Adipocyte (in vitro differentiated cells): ENCODE data around the gene SELP.

Experiments used
- DNase-seq: peaks from one replicate; pipeline ENCODE4 v3.0.0-alpha.2; 2015; ENCODE audit warnings: low read depth
- H3K27me3 ChIP-seq: replicated peaks from 2 replicates; pipeline ENCODE4 v1.7.0; 2013; ENCODE audit warnings: mild to moderate bottlenecking, low read length, moderate library complexity; ENCODE audit not compliant: control insufficient read depth, insufficient read depth
- H3K36me3 ChIP-seq: 2 replicates; pipeline ENCODE4 v1.7.0; 2013; ENCODE audit warnings: low read length, mild to moderate bottlenecking, moderate library complexity; ENCODE audit not compliant: control insufficient read depth, insufficient read depth, severe bottlenecking
- H3K4me1 ChIP-seq: 2 replicates; pipeline ENCODE4 v1.7.0; 2013; ENCODE audit warnings: mild to moderate bottlenecking, low read length, moderate library complexity; ENCODE audit not compliant: control insufficient read depth, insufficient read depth
- H3K4me3 ChIP-seq: 2 replicates; pipeline ENCODE4 v1.7.0; 2013; ENCODE audit warnings: mild to moderate bottlenecking, low read length, moderate library complexity
- H3K9ac ChIP-seq: 2 replicates; pipeline ENCODE4 v1.7.0; 2013; ENCODE audit warnings: mild to moderate bottlenecking, low read length, moderate library complexity
- H3K9me3 ChIP-seq: 2 replicates; pipeline ENCODE4 v1.7.0; 2013; ENCODE audit warnings: mild to moderate bottlenecking, low read length, moderate library complexity; ENCODE audit not compliant: control insufficient read depth

SELP gene

DNA sequence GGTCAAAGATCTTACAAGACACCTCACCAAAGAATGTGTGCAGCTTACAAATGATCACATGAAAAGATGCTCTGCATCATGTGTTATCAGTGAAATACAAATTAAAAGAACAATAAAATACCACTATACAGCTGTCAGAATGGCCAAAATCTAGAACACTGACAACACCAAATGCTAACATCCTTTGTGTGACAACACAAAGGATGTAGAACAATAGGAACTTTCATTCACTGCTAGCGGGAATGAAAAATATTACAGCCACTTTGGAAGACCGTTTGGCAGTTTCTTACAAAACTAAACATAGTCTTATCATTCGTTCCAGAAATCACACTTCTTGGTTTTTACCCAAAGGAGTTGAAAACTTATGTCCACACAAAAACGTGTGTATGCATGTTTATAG, 20.6 kb upstream of the SELP start:
- Histone ChIP-seq H3K36me3 (no peaks in the 10 kb centered on the region), H3K4me1 (no peaks in the 10 kb centered on the region), H3K27me3 (peaks cover 3% of the 10 kb centered on the region), H3K9me3 (no peaks in the 10 kb centered on the region), H3K4me3 (no peak overlapping the region), H3K9ac (no peak overlapping the region)
- DNase-seq, result no peak

- Histone ChIP-seq H3K9me3 (no peaks in the 10 kb centered on the region), H3K4me1 (no peaks in the 10 kb centered on the region), H3K36me3 (no peaks in the 10 kb centered on the region), H3K4me3 (no peak overlapping the region), H3K27me3 (peaks cover 3% of the 10 kb centered on the region), H3K9ac (no peak overlapping the region)
- no peak for DNase-seq
These were observed 18.8 kb upstream of the SELP start for GRCh38 chr1:169648709-169649108.

GRCh38 chr1:169648187-169648586, 18.3 kb upstream of the SELP start:
- DNase-seq, result no peak
- H3K36me3 ChIP-seq, result no peaks in the 10 kb centered on the region
- peaks cover 3% of the 10 kb centered on the region for H3K27me3 ChIP-seq
- no peaks in the 10 kb centered on the region for H3K9me3 ChIP-seq
- no peak overlapping the region for H3K4me3 ChIP-seq
- H3K4me1 ChIP-seq, result no peaks in the 10 kb centered on the region
- no peak overlapping the region for H3K9ac ChIP-seq

DNA sequence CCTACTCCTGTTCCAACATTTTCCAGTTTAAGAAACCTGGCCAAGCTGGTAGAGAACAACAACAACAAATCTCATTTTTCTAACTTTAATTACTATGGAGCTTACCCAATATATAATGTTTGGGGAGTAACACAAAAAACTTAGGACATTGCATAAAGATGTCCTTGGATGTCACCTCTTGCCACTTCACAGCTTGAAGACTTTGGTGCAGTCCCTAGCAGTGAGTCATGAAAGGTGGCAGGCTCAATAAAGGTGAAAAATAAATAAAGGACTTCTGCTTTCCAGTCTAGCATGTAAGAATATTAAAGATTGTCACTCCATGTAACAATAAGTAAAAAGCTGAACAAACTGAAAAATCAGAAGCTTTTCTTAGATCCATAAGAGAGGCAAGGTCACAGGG, 17.6 kb upstream of the SELP start:
- no peak overlapping the region for H3K9ac ChIP-seq
- DNase-seq, result no peak
- H3K9me3 ChIP-seq, result no peaks in the 10 kb centered on the region
- H3K4me3 ChIP-seq, result no peak overlapping the region
- H3K36me3 ChIP-seq, result no peaks in the 10 kb centered on the region
- no peaks in the 10 kb centered on the region for H3K4me1 ChIP-seq
- H3K27me3 ChIP-seq, result peaks cover 3% of the 10 kb centered on the region

GRCh38 chr1:169644297-169644696, 14.4 kb upstream of the SELP start:
- no peaks in the 10 kb centered on the region for H3K36me3 ChIP-seq
- no peaks in the 10 kb centered on the region for H3K27me3 ChIP-seq
- H3K9ac ChIP-seq, result no peak overlapping the region
- H3K9me3 ChIP-seq, result no peaks in the 10 kb centered on the region
- no peaks in the 10 kb centered on the region for H3K4me1 ChIP-seq
- no peak for DNase-seq
- no peak overlapping the region for H3K4me3 ChIP-seq

GRCh38 chr1:169634877-169635276, 5.0 kb upstream of the SELP start:
- Histone ChIP-seq H3K9ac (no peak overlapping the region), H3K4me1 (no peaks in the 10 kb centered on the region), H3K9me3 (peaks cover 35% of the 10 kb centered on the region), H3K36me3 (no peaks in the 10 kb centered on the region), H3K4me3 (no peak overlapping the region), H3K27me3 (no peaks in the 10 kb centered on the region)
- no peak for DNase-seq

GRCh38 chr1:169634145-169634544, 4.2 kb upstream of the SELP start:
- H3K4me3 ChIP-seq, result no peak overlapping the region
- DNase-seq, result no peak
- no peaks in the 10 kb centered on the region for H3K4me1 ChIP-seq
- peaks cover 35% of the 10 kb centered on the region for H3K9me3 ChIP-seq
- no peaks in the 10 kb centered on the region for H3K36me3 ChIP-seq
- no peaks in the 10 kb centered on the region for H3K27me3 ChIP-seq
- H3K9ac ChIP-seq, result no peak overlapping the region

DNA sequence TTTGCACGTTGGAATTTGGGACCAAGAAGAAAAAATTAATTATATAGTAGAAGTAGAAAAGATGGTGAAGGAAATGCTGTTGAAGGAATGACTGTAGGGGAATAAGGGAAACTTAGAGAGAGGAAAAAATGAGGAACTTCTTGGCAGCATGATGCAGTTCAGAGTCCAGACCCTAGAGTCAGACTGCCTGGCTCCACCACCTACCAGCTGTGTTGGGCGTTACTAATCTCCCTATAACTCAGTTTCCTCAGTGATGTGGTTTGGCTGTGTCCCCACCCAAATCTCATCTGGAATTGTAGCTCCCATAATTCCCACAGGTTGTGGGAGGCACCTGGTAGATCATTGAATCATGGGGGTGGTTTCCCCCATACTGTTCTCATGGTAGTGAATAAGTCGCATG, 1.3 kb upstream of the SELP start:
- Histone ChIP-seq H3K4me3 (no peak overlapping the region), H3K4me1 (no peaks in the 10 kb centered on the region), H3K27me3 (peaks cover 9% of the 10 kb centered on the region), H3K9ac (no peak overlapping the region), H3K36me3 (no peaks in the 10 kb centered on the region), H3K9me3 (peaks cover 27% of the 10 kb centered on the region)
- no peak for DNase-seq

- H3K36me3 ChIP-seq, result no peaks in the 10 kb centered on the region
- H3K9ac ChIP-seq, result no peak overlapping the region
- DNase-seq, result no peak
- no peak overlapping the region for H3K4me3 ChIP-seq
- H3K27me3 ChIP-seq, result peaks cover 20% of the 10 kb centered on the region
- H3K4me1 ChIP-seq, result no peaks in the 10 kb centered on the region
- H3K9me3 ChIP-seq, result peaks cover 3% of the 10 kb centered on the region
These were observed 5.0 kb downstream of the SELP start for GRCh38 chr1:169624912-169625311.

GRCh38 chr1:169624122-169624521, 5.8 kb downstream of the SELP start:
- H3K36me3 ChIP-seq, result no peaks in the 10 kb centered on the region
- no peaks in the 10 kb centered on the region for H3K4me1 ChIP-seq
- H3K27me3 ChIP-seq, result peaks cover 20% of the 10 kb centered on the region
- H3K9me3 ChIP-seq, result peaks cover 3% of the 10 kb centered on the region
- DNase-seq, result no peak
- no peak overlapping the region for H3K4me3 ChIP-seq
- H3K9ac ChIP-seq, result no peak overlapping the region

DNA sequence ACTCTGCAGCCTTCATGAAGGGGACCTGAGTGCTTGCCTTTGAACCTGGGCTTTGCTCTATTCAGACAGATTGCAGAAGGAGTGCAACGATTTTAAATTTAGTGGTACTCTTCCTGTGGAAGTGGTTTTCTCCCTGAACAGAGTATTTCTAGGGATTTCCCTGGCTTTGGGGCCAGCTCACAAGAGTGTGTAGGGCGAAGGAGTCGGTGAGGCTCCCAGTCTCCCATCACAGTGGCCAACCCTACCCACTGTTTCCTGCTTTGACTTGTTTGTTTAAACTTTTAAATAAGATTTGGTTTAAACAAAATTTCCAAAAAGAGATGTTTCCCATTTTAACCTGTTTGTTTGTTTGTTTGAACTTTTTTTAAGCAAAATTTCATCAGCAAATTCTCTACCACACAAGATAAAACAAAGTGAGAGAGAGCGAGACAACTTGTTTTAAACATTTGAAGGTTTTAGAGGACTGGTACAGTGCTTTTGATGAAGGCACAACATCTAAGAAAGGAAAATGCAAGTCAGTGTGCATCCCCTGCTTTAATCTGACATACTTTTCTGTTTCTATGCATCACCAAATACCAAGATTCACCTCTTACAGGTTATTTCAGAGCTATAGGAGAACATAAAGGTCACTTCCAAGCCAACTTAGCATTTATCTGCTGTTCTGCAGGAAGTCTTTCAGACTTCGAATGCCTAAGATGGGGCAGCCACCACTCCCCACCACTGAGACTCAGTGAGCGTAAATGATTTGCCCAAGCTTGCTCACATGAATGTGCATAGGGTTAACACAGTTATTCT, 6.6 kb downstream of the SELP start:
- Histone ChIP-seq H3K4me3 (no peak overlapping the region), H3K27me3 (peaks cover 15% of the 10 kb centered on the region), H3K9me3 (peaks cover 3% of the 10 kb centered on the region), H3K4me1 (no peaks in the 10 kb centered on the region), H3K36me3 (no peaks in the 10 kb centered on the region), H3K9ac (no peak overlapping the region)
- no peak for DNase-seq

GRCh38 chr1:169620565-169620964, 9.4 kb downstream of the SELP start:
- H3K9ac ChIP-seq, result no peak overlapping the region
- peaks cover 3% of the 10 kb centered on the region for H3K9me3 ChIP-seq
- H3K4me3 ChIP-seq, result no peak overlapping the region
- peaks cover 18% of the 10 kb centered on the region for H3K27me3 ChIP-seq
- H3K4me1 ChIP-seq, result no peaks in the 10 kb centered on the region
- no peak for DNase-seq
- H3K36me3 ChIP-seq, result no peaks in the 10 kb centered on the region
